ENCODE measurements around the gene FANCC. TPM values are rescaled to one million over a fixed set of nuclear protein-coding genes. Genes with fewer than 3 reads are reported as not detected.

Gene FANCC
- total RNA-seq, 1 donor from 2014 or later, result 26.6 TPM

DNA sequence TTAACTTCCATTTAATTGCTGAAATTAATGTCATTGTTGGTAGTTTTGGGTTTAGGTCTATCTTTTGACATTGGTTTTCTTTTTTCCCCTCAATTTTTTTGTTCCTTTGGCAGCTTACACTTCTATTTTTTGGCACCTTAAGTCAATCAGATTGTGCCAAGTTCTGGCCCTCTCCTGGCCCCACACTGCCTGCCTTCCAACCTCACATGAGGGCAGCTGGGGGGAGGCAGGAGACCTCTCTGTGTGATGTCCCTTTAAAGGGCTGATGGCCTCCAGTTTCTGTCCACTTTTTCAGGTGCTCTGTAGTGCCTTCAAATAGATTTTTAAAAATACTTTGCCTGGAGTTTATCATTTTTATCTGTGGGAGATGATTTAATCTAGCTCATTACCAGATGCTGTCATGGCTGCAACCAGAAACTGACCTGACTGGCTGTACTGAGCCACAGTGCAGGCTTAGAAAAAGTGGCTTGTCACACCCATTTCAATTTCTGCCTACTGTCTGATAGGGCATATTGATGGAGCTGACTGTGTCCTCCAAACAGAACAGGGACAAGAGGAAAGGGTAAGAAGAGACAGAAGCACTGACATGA is 196.6 kb downstream of the FANCC start:
- no peak for DNase-seq

DNA sequence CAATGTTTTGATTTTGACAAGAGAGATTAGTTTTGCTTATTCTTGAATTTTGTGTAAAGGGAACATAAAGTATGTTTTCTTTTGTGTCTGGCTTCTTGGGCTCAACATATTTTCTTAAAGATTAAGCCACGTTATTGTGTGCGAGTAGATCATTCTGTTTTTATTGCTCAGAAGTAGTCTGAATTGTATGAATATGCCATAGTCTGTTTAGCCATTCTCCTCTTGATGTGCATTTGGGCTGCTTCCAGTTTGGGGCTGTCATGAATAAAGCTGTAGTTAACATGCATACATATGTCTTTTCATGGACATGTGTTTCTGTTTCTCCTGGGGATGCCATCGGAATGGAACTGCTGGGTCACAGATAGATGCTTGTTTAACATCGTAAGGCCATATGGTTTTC is 198.9 kb downstream of the FANCC start:
- peak; percentile 63 for DNase-seq

DNA sequence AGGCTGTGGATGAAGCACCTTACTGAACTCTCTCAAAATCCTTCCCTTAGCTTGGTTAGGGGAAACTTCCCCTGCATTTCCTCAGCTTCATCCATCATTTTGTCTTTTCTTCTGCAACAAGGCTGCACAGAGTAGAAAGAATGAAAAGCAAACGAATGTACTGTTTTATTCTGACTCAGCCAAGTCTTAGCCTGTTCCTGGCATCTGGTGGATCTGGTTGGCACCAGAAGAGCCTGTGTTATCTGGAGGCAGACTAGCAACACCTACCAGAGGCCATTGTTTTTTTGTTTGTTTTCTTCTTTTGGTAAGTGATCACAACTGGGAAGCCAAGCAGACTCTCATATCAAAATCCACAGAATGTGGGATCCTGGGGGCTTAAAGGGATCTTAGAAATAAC is 200.7 kb downstream of the FANCC start:
- no peak for DNase-seq

DNA sequence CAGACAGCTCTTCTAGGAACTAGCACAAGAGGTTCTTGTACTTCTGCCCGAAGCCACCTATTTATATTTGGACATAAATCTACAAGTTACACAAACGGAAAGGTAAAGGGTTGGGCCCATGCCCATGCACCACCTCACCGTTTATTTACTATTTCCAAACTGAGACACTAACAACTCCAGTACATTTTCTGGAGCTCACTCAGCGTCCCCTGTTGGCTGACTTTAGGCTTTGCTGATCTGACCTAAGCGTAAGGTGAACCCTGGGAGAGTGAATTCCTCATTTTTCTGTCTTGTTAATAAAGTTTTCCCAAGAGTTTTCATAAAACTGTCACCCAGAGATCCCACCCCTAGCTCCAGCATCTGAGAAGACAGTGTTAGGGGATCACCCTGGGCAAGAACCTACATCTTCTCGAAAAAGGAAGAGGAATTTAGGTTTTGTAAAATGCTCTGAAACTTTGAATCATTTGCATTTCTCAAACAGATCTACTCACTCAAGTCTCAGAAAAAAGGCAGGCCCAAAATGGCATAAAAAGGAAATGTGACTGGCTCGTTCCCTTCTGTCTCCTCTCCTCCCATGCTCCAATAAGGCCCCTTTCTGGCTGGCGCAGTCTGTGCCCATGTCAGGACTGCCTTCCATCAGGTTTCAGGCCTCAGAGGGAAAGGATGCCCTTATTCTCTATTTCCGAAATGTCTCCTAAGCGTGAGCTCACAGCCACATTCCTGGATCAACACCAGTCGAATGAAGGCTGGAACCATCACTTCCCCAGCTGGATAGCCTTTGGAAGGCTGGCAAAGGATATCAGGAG is 201.3 kb downstream of the FANCC start:
- DNase-seq, result no peak

DNA sequence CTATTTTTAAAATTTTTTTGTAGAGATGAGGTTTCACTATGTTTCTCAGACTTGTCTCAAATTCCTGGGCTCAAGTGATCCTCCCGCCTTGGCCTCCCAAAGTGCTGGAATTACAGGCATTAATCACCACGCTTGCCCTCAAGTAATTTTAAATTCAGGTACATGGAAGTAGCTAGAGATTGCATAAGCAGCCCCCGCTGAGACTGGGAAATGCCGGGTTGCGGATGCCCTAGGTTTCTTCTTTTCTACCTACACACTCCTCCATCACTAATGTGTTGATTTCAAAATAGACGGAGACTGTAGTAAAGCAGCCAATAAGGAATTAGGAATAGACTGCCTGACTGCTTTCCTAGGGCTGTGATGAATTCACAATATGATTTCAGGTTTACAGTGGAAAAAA is 202.4 kb downstream of the FANCC start:
- DNase-seq, result no peak

DNA sequence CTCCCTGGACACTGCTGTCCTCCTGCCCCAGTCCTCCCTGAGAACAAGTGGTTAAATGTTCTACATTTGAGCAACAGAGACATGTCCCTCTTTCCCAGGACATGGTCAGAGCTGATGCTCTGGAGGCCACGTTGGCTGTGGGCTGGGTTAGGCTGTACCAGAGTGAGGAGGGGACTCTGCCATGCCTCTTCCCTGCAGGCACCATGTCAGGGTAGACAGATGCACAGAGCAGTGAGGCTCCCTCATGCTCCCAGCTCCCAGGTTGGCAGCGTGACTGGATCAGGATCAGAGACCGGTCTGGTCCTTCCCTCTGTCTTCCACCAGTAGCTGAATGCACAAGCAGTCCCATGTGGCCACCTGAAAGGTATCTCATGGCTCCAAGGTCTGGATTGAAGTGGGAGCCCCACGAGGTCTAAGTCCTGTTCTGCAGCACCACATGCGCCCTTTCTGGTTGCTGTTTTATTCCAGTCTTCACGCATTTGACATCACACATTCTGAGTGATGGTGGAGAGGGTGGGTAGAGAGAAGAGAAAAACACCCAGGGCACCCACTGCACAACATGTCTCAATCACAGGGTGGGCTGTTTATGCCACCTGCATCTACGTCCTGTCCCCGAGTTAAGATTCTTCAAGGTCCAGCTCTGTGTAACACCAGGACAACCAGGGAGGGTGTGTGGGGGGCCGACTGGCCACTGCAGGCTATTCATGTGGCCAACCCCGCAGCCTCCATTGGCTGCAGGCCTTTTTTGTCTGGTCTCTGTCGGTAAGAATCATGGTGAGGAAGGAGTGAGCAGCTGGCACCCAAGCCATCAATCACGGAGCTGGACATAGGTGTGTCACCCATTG is 204.9 kb downstream of the FANCC start:
- no peak for DNase-seq

DNA sequence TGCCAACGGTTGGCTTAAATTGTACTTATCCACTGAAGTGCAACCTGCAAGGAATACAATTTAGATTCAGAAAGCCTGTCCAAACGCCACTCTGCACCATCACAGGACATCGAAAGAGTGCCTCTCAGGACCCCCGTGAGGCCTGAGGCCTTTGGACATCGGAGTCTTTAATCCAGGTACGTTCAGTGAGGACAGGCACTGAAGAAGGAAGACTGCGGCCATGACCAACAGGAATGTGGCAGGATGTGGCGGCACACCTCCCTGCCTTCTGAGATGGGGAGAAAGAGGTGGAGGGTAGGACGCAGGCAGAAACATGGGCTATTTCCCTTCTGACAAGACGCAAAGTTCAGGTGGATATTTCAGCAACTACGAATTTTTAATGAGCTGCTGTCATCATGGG is 205.8 kb downstream of the FANCC start:
- no peak for DNase-seq

DNA sequence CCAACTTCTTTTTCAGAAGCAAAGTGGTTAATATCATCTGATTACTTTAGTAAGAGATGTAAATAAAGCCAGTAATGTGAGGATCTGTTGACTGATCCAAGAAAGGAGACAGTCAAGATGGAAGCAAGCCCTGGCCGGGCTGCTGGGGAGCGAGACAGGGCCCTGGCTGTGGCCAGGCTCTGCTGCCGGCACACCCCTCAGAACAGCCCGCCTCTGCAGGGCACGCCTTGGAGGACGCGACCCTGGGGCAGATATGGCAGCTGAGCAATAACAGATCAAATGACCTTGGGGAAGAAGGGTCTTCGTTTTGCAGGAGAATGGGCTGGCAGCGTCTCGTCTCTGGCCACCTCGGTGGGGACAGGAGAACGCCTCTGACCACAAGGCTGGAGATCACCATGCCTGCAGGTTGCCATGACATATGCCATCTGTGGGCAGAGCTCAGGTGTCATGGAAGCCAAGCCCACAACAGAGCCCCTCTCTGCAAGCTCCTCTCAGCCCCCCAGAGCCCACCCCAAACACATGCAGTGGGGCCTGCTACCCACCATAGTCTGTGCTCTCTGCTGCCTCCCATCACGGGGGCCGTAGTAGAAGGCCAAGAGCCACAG is 206.5 kb downstream of the FANCC start:
- no peak for DNase-seq

DNA sequence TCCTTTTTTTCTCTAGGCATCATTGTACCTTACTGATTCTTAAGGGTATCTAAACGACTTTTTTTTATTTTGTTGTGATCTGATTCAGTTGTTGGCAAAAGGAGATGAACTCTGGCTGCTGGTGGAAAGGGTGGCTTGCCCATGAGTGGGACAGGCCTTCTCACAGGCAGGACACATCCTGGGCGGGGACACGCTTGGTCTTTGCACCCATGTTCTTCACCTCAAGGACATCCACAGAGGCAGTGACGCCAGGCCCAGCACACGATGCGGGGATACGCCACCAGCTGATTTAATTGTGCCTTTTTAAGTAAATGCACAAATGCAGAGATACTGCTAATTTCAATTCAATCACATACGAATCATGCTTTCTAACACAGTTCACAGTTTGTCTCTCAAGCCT is 208.1 kb downstream of the FANCC start:
- no peak for DNase-seq

DNA sequence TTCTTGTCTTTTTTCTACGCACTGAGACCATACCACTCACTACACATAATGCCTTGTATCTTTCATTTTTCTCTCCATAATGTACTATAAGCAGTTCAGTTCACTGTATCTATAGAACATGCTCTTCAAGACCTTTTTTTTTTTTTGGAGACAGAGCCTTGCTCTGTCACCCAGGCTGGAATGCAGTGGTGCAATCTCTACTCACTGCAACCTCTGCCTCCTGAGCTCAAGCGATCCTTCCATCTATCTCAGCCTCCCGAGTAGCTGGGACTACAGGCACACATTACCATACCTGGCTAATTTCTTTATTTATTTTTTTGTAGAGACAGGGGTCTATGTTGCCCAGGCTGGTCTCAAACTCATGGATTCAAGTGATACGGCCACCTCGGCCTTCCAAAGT is 208.7 kb downstream of the FANCC start:
- DNase-seq, result no peak

DNA sequence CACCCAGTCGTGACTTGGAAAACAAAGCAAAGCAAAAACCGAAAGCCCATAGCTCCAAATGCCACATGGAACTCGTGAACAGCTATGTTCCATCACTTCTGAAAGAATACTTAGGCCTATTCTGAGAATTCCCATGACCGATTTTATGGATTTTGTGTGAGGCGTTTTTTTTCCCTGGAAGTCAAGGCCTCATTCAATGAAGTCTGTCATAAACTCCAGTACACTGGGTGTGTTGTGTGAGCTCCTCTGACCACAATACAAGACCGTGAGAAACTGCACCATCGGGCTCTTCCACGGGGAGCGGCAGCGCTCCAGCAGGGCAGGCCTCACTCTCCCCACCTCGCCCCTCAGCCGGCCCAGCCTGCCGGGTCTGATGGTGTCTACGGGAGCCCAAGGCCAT is 209.5 kb downstream of the FANCC start:
- DNase-seq, result peak; percentile 88

DNA sequence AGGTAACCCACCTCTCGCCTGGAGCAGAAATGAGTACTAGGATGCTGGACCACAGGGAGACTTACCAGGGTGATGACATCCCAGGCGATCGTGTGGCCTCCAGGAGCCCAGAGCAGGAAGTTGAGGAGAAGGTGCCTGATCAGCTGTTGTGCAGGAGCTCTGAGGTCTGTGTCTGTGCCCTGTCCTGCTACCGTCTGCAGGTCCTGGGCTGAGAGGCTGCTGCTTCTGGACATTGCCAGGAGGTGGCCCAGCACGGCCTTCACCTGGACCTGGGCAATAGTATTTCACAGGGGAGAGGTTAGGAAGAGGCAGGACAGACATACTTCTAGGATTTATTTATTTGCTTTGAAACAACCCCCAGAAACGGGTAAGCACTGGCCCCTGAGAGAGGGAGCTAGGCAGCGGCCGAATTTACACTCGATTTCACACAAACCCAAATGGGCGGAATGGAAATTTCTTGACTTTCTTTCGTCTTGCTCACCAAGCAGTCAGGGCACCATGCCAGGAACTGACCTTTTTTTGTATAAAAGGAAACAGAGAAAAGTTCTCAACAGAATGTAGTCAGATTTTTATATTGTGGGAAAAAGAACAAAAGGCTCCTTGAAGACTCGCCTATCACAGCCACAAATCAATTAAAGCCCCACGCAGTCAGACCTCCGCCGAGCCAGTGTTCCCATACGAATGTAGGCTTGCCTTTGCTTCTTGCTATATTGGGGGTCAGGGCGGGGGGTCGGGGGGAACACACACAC is 210.3 kb downstream of the FANCC start:
- peak; percentile 80 for DNase-seq

DNA sequence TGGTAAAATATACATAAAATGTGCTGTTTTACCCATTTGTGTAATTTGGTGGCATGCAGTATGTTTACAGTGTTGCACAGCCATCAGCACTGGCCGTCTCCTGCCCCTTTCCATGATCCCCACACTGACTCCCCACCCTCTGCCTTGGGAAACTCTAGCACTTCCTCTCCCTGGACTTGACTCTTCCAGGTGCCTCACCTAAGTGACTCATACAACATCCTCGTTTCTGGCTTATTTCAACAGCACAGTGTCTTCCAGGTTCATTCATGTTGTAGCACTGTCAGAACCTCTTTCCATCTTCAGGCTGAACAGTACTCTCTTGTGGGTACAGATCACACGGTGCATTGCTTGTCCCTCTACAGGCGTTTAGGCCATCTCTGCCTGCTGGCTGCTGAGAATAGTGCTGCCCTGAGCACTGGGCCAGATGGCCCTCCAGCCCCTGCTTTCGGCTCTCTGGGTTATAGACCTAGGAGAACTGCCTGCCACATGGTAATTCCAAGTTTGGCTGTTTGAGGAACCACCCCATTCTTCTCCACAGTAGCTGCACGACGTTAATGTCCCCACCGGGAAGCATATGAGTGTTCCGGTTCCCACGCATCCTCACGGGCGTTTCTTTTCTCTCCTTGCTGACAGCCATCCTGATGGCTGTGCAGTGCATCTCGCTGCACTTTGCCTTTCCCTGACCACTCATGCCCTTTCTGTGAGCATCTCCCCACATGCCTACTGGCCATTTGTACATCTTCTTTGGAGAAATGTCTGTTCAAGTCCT is 211.8 kb downstream of the FANCC start:
- peak; percentile 68 for DNase-seq

DNA sequence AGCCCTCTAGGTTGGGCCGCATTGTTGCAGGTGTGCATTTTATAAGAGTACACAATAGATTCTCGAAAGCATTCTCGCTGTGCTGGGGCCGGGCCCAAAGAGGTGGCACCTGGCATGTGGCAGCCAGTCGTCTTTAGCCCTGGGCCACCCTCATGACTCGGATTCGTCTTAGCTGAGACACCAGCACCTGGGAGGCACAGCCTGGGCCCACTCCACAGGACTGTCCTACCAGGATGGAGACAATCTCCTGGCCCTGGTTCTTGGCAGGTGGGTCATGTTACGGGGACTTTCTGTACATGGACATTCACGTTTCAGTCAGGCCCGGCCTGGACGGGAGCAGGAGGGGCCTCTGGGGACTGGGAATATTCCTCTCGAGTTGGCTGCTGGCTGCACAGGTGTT is 212.5 kb downstream of the FANCC start:
- DNase-seq, result peak; percentile 76

DNA sequence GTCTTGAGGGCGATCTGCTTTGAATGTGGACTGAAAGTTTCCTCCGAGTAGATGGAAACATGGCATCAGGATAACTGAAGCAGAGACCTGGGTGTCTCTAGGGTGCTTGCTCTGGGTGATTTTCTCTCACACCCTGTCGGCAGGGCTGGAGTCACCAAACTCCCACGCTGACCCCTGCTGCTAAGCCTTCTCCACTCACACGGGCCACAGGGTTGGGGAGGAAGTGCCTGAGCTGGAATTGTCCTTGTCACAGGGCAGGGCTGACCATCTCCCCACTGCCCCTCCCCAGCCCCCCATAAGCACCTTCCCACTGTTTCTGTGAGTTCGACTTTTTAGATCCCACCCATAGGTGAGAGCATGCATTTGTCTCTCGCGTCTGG is 212.9 kb downstream of the FANCC start:
- no peak for DNase-seq

DNA sequence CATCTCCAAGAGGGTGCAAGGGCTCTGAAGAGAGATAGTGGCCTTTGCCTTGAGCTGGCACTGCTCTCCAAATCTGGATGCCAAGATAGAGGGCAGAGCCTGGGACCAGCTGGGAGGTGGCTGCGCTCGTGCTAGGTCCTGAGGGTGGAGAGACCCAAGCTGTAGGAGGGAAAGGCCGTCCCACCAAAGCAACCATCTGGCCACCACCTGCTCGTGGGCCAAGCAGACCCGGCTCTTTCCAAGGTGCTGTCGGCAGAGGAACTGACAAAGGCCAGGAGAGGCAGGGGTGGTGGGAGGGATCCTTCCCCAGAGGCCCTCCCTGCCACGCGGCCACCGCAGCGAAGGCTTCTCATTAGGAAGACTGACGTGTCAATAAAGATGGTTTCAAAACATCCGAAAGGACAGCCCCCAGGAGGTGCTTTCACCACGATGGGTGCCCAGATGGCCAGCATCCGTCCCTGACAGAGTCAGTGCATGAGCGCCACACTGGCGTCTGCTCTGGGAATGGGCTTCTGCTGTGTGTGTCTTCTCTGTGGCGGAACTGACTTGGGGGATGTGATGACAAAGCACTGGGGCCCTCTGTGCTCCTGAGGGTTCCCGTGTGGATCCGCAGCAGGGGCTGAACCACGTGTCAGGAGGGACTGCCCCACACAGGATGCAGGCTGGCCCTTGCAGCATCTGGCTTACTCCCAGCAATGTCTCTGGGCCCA is 213.5 kb downstream of the FANCC start:
- peak; percentile 84 for DNase-seq

DNA sequence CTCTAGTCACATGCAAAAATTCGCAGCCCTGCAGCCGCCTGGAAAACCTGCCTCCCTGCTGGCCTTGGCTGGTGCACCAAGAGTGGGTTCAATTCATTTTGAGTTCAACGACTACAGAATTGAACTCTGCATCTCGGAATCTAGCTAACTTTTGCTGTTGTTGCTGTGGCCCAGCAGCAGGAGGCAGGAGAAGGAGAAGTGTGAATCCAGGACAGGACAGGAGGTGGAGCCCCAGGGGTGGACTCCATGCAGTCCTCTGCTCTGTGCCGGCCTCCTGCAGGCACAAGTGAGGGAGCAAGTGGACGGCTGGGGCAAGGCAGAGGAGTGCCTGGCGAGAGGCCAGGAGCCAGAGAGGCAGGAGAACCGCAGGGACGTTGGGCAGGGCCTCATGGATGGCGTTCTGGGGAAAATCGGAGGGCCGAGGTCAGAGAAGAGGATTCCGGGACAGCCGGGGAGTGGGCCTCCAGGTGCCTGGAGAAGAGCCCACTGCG is 214.2 kb downstream of the FANCC start:
- peak; percentile 67 for DNase-seq

DNA sequence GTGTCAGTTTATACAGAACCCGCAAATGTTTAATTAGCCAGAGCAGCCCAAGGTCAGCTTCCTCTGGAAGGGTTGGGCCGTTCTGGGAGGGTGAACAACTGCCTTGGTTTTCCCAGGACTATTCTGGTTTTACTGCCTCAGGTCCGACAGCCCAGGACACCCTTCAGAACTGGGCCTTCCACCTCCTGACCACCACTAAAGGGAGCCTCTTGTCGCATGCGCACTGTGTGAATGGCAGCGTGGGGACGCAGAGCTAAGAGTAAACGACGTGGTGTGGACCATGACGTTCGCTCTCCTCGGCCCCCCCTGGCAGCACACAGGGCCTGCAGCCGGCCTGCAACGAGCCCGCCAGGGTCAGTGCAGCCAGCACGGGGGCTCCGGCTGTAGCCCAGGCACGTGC is 214.9 kb downstream of the FANCC start:
- no peak for DNase-seq

DNA sequence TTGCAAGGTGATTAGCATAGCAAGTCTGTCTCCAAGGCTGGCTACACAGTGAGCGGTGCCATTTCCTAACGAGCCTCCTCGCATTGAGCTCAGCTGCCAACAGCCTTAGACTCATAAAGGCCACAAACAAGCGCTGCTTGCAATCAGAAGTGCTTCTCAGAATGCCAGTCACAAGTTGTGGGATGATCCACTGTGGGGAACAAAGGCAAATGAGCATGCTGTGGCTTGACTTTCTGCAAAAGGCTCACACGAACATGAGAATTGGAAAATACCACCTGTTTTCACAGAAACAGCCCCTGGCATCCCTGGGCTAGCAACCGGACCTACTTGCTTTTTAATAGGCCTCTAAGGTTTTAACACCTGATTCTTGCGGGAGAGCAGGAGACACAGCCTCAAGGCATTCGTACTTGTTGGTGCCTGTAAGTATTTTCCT is 215.5 kb downstream of the FANCC start:
- DNase-seq, result peak; percentile 75

DNA sequence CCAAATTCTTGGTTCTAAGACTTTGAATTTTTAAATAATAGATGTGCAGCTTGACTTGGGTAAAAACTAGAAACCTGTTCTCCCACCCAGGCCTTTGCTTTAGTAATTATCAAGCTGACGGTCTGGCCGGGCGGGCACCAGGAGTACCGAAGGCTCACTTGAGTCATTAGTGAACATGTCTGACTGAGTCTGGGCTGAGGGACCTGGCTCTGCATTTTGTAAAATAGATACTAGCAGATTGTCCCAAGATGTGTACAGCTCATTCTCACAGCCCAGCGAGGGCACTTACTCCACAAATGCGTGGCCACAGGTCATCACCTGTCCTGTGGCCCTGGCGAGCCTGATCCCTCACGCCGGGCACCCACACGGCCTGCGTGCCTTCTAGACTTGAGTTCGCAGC is 216.2 kb downstream of the FANCC start:
- no peak for DNase-seq

All from tongue (tissue), 2 donors.